ENCODE measurements around the gene ADAM12. TPM values are rescaled to one million over a fixed set of nuclear protein-coding genes. Genes with fewer than 3 reads are reported as not detected.

Gene ADAM12
- total RNA-seq, 1 donor from 2014 or later = 22.8 TPM

DNA sequence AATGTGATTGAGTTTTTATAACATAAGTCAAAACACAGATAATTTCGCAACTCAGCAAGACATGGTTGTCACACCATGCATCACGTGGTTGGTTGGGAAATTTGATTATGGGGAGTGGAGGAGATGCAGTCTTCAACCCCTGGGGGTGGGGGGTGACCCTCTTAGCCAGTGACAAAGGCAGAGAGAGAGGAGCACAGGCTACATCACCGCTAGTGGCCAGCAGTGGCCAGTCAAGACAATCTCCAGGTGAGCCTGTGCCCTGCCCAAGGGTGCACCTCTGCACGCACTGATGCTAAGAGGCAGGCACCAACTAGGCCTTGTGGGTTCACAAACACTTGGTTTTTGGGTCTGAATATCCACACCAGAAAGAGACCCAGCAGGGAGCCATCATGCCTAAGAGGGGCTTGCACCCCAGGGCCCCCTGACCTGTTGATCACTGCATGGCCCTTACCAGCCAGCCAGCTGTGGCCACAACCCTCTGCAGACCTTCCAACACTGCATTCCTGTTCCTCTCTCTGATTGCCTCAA lies 247.5 kb downstream of the ADAM12 start:
- DNase-seq = no peak

DNA sequence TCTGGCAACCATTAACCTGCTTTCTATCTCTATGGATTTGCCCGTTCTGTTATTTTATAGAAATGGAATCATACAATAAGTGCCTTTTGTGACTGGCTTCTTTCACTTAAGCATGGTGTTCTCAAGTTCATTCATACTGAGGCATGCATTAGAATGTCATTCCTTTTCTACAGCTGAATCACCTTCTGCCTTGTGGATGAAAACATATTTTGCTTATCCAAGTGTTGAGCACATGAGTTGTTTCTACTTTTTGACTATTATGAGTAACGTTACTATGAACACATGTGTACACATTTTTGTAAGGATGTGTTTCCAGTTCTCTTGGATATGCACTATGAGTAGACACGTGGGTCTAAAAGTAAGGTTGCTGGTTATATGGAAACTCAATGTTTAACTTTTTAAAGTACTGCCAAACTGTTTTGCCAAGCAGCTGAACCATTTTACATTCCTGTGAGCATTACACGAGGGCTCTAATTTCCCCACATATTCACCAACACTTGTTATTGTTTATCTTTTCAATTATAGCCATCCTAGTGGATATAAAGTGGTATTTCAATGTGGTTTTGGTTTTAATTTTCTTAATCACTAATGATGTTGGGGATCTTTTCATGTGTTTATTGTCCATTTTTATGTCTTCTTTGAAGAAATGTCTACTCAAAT lies 250.6 kb downstream of the ADAM12 start:
- DNase-seq = no peak

DNA sequence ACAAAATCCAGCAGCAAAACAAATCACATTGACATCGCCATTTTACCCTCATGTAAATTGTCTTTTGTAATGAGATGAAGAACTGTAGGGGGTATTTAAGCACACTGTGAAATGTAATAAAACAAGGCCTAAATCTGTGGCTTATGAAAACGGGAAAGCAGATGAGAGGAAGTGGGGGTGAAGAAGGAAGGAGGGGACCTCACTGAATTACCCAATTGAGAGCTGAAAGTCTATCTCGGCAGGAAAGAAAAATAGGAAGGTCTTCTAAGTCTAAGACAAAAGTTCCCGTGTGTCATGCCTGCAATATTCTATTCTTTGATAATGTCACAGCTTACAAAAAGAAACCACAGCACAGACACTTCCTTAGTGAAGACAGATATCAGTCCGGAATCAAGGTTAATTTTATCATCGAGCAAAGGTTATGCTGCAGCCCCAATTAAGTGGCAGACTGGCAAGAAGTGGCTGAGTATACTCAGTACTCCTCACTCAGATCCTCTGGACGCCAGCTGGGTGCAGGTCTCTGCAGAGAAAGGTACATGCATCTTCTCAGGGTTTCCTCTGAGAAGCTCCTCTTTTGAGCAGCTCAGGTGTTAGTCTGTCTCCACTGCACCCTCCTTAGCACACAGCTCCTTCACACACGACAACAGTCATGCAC lies 252.2 kb downstream of the ADAM12 start:
- DNase-seq = no peak

DNA sequence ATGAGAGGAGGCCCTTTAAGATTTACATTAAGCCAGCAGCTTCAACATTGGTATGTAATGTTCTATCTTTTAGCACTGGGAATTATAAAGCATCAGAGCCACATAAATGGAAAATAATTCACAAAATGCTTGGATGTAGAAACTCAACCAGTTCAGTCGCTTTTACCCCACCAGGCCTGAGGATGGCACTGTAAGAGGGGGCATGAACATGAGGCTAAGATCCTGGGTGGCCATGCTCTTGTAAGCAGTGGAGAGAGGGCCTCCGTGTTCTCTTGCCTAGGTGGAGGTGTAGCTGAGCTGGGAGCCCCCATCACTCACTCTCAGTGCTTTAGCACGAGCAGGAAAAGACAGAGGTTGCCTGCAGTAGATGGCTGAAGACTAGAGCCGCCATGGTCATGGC lies 253.1 kb downstream of the ADAM12 start:
- no peak for DNase-seq

DNA sequence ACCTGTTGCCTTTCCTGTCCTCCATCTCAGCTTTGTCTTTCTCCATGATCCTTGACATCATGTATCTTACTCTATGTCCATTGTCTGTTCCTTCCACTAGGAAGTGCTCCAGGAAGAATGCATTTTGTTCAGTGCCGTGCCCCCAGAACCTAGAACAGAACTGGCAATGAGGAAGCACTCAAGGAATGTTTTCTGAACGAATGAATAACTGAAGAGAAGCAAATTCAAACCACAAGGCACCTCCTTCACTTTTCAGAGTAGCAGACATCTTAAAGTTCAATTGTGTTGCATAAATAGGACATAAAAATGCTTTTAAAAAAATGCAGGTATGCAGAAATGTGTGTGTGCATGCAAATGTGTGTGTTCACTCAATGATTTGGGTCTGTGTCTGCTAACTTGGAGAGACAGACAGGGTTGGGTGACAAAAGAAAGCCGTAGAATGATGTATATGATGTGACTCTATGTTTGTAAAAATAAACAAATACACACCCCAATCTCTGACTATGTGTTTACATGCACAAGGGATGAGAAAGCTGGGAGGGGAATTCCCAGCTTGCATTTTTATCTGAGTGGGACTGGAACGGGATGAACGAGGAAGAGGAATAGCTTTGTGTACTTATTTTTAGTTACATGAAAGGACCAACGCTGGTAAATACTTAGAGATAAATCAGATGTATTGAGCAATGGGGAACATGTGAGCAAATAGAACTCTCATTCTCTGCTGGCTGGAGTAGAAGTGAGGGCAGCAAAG lies 254.2 kb downstream of the ADAM12 start:
- no peak for DNase-seq

DNA sequence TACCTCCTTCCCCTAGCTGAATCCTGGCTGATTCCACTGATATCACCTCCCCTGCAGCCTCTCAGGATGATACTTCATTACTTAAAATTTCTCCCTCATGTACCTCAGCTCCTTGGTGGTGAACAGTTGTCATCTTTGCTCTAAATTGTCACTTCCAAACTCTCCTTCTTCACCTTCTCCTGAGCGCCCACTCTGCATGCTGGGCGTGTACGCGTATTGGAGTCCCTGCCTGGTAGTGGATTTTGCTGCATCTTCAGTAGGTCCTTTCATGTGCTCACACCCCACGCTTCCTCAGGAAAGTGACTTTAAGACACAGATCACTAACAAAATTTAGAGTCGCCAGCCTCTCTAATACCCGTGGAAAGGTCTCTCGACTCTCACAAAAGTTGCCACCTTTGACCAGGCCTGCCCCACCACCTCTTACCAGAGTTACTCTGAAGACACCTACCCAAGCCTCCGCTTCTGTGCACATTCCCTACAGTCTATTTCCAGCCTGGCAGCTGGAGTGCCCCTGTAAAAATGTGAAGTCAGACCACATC lies 255.1 kb downstream of the ADAM12 start:
- DNase-seq = no peak

DNA sequence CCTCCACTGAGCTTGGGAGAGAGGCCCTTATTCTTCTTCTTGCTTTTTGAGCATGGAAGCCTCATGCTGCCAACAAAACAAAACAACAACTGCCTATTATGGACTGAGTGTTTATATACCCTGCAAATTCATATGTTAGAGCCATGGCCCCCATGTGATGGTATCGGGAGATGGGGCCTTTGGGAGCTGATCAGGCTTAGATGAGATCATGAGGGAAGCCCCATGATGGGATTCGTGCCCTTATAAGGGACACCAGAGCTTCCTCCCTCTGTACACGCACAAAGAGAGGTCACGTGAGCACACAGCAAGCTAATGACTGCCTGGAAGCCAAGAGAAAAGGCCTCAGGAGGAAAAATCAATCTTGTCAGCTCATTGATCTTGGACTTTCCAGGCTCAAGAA lies 256.9 kb downstream of the ADAM12 start:
- peak; percentile 19 for DNase-seq

DNA sequence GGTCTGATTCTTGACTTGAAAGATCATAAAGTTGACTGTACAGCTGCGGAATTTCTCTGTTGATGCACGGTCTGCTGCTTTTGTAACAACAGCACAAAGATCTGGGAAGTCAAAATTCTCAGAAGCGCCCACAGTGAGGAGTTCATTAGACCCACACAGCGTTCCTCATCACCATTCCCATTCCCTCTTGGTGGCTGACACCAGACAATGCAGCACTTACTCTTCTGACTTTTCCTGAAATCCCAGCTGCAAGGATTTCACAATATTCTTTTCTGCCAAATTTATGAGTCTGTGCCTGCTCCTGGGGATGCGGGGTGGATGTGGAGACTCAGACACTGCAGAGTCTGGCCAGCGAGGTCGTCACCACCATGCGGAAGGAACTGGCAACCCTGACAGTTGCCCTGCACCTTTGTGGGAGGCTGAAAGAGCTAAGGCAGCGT lies 258.0 kb downstream of the ADAM12 start:
- DNase-seq = peak; percentile 72

DNA sequence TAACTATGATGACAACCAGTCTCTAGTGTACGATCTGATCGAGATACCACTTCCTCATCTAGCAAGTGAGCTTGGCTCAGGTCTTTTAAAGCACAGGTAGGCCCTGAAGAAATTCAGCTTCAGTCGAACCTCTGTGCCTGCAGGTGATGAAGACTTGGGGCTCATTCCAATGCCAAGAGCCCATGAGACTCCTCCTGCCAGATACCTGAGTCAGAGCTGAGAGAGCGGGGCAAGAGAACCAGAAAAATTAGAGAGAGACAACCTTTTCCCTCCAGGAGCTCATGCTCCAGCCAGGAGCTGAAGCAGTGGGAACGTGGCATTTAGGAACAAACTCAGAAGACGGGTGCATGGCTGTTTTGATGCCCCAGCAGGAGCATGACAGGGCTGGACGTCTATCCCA lies 259.3 kb downstream of the ADAM12 start:
- DNase-seq = no peak

DNA sequence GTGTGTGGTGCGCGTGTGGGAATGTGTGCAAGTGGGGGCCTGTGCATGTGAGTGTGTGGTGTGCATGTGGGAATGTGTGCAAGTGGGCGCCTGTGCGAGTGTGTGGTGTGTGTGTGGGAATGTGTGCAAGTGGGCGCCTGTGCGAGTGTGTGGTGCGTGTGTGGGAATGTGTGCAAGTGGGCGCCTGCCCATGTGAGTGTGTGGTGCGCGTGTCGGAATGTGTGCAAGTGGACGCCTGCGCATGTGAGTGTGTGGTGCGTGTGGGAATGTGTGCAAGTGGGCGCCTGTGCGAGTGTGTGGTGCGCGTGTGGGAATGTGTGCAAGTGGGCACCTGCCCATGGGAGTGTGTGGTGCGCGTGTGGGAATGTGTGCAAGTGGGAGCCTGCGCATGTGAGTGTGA lies 259.7 kb downstream of the ADAM12 start:
- no peak for DNase-seq

DNA sequence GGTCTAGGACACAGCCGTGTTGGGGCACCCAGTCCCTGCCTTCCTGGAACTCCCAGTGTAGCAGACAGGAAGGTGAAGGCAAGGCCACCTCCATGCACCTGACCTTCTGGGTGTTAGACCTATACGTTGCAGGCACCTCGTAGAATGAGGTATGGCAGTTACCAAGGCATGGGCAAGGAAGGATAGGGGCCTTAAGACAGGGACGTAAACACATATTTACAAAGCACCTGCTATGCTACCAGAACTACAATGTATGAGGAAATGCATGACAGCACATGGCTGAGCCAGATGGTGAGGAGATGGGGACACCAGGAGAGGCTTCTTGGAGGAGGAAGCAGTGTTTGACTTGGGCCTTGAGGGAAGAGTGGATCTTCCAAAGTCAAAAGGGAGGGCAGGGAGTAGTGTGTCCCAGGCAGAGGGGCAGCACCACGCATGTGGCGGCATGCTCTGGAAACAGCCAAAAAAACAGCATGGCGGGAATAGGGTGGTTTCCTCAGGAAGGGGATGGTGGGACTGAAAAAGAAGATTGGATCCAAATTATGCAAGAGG lies 260.7 kb downstream of the ADAM12 start:
- no peak for DNase-seq

DNA sequence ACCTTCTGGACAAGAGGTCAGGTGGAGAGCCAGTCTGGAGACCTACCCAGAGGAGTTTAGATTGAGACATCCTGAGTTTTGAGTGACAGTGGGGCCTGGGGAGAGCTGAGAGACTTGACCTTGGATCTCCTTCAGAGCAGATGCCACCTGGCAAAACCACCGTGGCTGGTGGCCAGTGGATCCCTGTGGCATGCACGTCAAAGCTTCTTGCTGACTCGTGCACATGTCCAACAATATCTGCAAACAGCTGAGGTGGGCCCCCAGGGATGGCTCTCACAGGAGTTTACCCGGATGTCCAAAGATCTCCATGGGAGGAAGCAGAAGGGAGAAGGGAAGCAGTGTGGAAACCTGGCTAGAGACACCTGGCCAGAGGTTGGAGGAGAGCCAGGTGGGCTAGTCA lies 261.4 kb downstream of the ADAM12 start:
- no peak for DNase-seq

DNA sequence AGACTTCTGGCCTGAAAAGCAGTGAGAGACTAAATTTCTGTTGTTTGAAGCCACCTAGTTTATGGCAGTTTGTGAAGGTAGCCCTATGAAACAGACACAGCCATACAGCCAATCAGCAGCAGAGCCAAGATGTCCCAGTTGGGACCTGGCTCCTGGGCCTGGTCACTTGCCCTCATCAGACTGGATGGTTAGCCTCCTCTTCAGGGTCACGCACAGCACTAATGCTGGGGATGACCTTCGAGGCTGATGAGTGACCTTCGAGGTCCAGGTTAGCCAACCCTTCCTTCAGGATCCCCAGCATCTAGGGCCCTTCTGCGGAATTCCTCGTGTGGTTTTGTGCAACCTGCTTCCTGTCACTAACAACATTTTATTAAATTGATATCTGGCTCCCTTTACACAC lies 262.3 kb downstream of the ADAM12 start:
- no peak for DNase-seq

DNA sequence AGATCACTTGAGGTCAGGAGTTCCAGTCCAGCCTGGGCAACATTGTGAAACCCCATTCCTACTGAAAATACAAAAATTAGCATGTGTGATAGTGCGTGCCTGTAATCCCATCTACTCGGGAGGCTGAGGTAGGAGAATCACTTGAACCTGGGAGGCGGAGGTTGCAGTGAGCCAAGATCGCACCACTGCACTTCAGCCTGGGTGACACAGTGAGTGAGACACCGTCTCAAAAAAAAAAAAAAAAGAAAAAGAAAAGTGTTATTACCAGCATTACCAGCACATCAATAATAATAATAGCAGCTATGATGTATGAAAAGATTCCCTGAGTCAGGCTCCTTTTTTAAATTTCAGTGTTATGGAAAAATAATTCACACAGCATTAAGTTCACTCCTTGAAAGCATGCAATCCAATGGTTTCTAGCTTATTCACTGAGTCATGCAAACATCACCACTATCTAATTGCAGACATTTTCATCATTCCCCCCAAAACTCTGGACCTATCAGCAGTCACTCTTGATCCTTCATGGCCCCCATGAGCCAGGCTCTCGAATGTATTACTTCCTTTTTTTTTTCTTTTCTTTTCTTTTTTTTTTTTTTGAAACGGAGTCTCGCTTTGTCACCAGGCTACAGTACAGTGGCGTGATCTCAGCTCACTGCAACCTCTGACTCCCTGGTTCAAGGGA lies 263.5 kb downstream of the ADAM12 start:
- no peak for DNase-seq

DNA sequence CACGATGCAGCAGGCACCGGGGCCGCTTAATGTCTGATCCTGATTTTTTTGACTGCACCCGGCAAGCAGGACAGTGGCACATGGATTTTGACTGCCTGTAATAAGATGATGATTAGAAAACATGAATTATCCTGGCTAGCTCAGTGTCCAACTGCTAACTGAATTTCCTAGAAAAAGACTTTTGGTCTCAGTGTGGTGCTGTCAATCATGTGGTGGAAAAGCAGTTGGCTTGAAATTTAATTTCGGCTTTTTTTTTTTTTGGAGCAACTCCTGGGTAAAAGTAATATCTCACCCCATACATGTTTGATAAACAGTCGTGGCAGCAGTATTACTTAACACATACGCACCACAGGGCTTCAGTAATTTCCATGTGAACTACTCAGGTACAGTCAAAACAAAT lies 264.2 kb downstream of the ADAM12 start:
- DNase-seq = no peak

DNA sequence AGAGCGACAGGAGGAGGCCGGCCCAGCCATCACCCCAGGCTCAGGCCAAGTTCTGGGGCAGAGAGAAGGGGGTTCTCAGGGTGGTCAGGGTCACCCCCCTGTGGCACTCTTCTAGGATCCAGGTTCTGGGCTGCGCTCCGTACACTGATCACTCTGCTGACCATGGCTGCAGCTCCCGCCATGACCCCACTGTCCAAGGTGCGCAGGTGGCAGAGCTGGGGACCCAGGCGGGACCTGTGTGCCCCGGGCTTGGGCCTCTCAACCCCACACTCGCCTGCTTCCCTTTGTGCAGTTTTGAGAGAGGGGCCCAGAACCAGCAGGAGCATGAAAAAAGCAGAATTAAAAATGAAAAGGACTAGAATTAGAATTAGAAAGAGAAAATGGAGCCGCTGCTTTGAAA lies 264.8 kb downstream of the ADAM12 start:
- no peak for DNase-seq

DNA sequence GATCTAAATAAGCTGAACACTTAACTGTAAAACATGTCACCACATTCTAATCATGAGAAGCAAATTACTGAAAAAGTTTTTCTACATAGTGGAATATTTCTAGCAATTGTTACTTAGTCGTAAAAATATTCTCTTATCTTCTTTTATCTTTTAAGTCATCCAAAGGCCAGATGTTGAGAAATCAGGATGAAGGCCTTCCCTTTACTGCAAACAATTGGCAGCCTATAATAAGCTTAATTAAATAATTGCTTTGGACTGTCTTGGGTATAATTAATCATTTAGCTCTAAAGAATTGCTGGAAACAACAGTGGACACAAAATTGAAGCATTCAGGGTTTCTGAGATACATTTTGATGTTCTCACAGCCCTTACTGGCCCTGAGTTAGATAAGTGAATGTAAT lies 265.4 kb downstream of the ADAM12 start:
- peak; percentile 74 for DNase-seq

DNA sequence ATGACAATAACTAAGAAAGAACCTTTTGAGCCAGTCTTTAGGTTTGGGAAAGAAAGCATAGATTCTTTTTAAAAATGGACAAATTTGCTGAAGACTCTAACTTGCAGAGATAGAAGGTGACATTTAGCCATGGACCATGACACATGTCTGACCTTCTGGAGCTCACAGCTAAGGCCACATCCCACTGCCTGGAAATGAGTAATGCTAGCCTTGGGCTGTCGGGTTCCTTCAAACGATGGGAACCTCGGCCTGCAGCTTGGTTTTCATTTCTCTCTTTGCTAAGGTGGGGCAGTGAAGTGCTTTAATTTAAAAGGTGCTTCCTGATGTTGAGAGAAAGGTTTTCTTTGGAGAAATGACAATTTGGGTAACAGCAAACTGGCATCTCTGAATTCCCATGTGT lies 268.7 kb downstream of the ADAM12 start:
- no peak for DNase-seq

DNA sequence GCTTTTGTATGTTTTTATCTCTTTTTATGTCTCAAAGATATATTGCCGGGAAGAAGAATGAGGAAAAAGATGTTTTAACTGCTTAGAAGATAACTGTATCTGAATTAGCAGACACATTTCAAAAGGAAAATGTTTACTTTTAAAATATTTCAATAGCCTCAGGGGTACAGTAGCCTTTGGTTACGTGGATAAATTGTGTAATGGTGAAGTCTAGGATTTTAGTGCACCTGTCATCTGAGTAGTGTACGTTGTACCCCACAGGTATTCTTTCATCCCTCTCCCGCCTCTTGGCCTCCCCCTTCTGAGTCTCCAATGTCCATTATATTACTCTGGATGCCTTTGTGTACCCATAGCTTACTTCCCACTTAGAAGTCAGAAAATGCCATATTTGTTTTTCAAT lies 269.8 kb downstream of the ADAM12 start:
- DNase-seq = no peak

DNA sequence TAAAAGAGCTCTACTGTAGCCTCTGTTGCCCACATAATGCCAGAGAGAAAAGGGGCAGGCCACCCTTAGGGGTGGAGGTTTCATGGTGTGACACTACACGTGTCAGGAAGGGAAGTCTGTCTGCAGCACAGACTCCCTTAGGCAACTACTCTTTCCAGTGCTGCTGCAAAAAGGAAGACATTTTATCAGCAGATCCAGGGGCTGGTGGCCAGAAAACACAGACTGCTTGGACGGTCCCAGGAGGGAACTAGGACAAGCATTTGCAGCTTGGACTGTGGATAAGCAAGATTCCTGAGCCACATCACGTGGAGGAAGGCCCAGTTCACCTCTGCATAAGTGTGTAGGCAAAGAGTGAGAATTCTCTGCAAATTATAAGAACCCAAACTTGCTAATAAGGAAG lies 271.1 kb downstream of the ADAM12 start:
- no peak for DNase-seq

DNA sequence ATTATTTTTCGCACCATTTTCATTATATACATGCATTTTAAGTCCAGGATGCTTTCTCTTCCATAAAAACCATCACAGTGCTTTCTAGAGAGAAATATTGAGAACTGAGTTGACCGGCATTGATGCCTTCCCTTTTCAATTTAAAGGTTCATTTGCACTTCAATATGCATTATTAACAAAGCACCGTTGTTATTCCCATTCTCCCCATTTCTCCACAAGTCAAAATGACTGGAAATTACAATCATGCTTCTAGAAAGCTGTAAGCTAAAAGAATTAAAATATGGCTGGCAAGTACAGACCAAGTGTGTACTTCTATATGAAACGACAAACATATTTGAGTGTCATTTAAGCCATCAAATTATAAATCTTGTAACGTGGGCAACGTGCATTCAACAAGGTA lies 272.4 kb downstream of the ADAM12 start:
- no peak for DNase-seq

DNA sequence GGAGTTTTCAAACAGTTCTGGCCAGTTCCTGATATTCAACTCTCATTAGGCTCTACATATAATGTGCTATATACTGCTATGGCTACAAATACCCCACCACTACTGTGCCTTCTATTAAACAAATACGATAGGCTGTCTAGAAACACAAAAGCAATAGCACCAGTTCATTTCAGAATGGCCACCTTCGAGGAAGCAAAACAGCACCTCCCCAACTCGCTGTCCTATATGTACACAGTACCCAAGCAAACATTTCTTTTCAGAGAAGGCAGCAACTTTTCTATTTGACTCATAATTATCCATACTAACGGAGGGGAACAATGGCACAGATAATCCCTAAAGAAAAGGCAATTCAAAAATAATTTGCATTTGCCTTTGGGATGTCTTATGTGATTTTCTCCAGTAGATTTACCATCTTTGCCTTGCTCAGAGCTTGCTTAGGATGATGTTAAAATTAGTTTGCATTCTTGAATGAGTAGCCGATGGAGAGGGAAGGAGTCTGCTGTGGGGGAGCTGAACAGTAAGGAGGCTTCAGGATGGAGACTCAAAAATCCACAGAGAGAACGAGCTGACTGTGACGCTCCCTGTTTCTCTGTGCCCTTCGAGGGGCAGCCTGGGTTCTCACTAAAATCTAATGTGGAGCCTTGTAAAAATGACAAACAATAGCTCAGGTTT lies 273.3 kb downstream of the ADAM12 start:
- DNase-seq = no peak
